K562 (cell line): ENCODE measurements around the gene ENO2. TPM values are rescaled to one million over a fixed set of nuclear protein-coding genes. Genes with fewer than 3 reads are reported as not detected.

Experiments used
- BCOR ChIP-seq: fragments of 450-650 bp; IDR thresholded peaks from 2 replicates; pipeline ENCODE4 v1.6.1; 2016
- CBFA2T2 ChIP-seq: fragments of 450-650 bp; conservative IDR thresholded peaks from 2 replicates; pipeline ENCODE4 v1.6.1; 2017; ENCODE audit warnings: mild to moderate bottlenecking
- CREB3 ChIP-seq: fragments of 450-650 bp; conservative IDR thresholded peaks from 2 replicates; pipeline ENCODE4 v1.6.1; 2016; ENCODE audit warnings: missing genetic modification characterization, low read depth, mild to moderate bottlenecking, missing compliant biosample characterization, moderate library complexity
- ELF2 ChIP-seq: fragments of 250-450 bp; sonication (Bioruptor Pico); IDR thresholded peaks from 2 replicates; pipeline ENCODE4 v1.5.0; 2021; ENCODE audit warnings: mild to moderate bottlenecking
- EP300 ChIP-seq: IDR thresholded peaks from 2 replicates; pipeline ENCODE4 v1.6.1; 2012; ENCODE audit warnings: low read length, improper control_type of control experiment
- GTF2F1 ChIP-seq: IDR thresholded peaks from 2 replicates; pipeline ENCODE4 v1.6.1; 2011; ENCODE audit warnings: low read depth, low read length, improper control_type of control experiment
- KLF16 ChIP-seq: IDR thresholded peaks from 2 replicates; pipeline ENCODE4 v1.6.1; 2016; ENCODE audit warnings: antibody characterized with exemption
- LEF1 ChIP-seq: fragments of 450-650 bp; IDR thresholded peaks from 2 replicates; pipeline ENCODE4 v1.6.1; 2016; ENCODE audit warnings: mild to moderate bottlenecking
- MYNN ChIP-seq, 2 experiments: sonication (generic); formaldehyde crosslinking in 1 of 2; IDR thresholded peaks; 2 replicates each; pipeline versions ENCODE4 v1.5.0 to v1.6.1; 2016 to 2020; ENCODE audit warnings: antibody characterized with exemption in 1 of 2, missing genetic modification reagents in 1 of 2
- NCOR1 ChIP-seq: fragments of 450-650 bp; IDR thresholded peaks from 2 replicates; pipeline ENCODE4 v1.6.1; 2016; ENCODE audit warnings: mild to moderate bottlenecking, moderate library complexity
- NFATC3 ChIP-seq: fragments of 450-650 bp; IDR thresholded peaks from 2 replicates; pipeline ENCODE4 v1.6.1; 2017; ENCODE audit warnings: mild to moderate bottlenecking
- PHB2 ChIP-seq: fragments of 450-650 bp; IDR thresholded peaks from 2 replicates; pipeline ENCODE4 v1.6.1; 2017; ENCODE audit warnings: low read depth
- PML ChIP-seq: IDR thresholded peaks from 2 replicates; pipeline ENCODE4 v1.6.1; 2012; ENCODE audit warnings: low read length, inconsistent platforms
- RAD21 ChIP-seq, 2 experiments: fragments of 250-450 bp in 1 of 2; fragments of 450-650 bp in 1 of 2; sonication (Bioruptor Pico) in 1 of 2; formaldehyde crosslinking in 1 of 2; IDR thresholded peaks in 1 of 2; conservative IDR thresholded peaks in 1 of 2; 2 replicates each; pipeline versions ENCODE4 v1.4.0 to v1.8.0; 2020 to 2022; ENCODE audit warnings: mild to moderate bottlenecking in 2 of 2, moderate library complexity in 1 of 2
- SMAD2 ChIP-seq: fragments of 150-350 bp; IDR thresholded peaks from 2 replicates; pipeline ENCODE4 v1.6.1; 2014; ENCODE audit warnings: low read depth, mild to moderate bottlenecking, low read length
- THAP7 ChIP-seq: fragments of 250-450 bp; sonication (Bioruptor Pico); IDR thresholded peaks from 2 replicates; pipeline ENCODE4 v1.5.0; 2021
- USF1 ChIP-seq: sonication (generic); formaldehyde crosslinking; IDR thresholded peaks from 2 replicates; pipeline ENCODE4 v1.9.0; 2022; ENCODE audit warnings: mild to moderate bottlenecking, missing genetic modification reagents
- XRCC4 ChIP-seq: IDR thresholded peaks from one replicate; pipeline ENCODE4 v1.6.1; 2011; ENCODE audit not compliant: insufficient read depth, insufficient read length; ENCODE audit errors: extremely low read depth
- ZMIZ1 ChIP-seq, 2 experiments: fragments of 150-350 bp in 1 of 2; IDR thresholded peaks; 2 replicates each; pipeline ENCODE4 v1.6.1; 2012 to 2016; ENCODE audit warnings: low read depth in 2 of 2, low read length in 2 of 2, mild to moderate bottlenecking in 1 of 2, moderate library complexity in 1 of 2
- ZNF133 ChIP-seq: fragments of 250-450 bp; sonication (Bioruptor Pico); IDR thresholded peaks from 2 replicates; pipeline ENCODE4 v1.4.0; 2020; ENCODE audit warnings: mild to moderate bottlenecking
- ZNF263 ChIP-seq: sonication (generic); formaldehyde crosslinking; IDR thresholded peaks from 2 replicates; pipeline ENCODE4 v1.8.0; 2022; ENCODE audit warnings: mild to moderate bottlenecking, missing genetic modification reagents, borderline replicate concordance
- ZNF512 ChIP-seq: IDR thresholded peaks from 2 replicates; pipeline ENCODE4 v1.6.1; 2016; ENCODE audit warnings: missing genetic modification characterization, missing compliant biosample characterization
- polyA plus RNA-seq, 8 experiments: library from polyadenylated mRNA; depleted of rRNA in 4 of 8; stranded (reverse) in 5 of 8; unstranded in 3 of 8; fragments of >200 nt; fragmentation: Nextera tagmentation in 2 of 8; fragmentation: Illumina TruSeq in 1 of 8; extraction: Ambion mirVana in 2 of 8; extraction: Trizol in 1 of 8; gene quantifications; 2 replicates each; pipeline versions ENCODE4 v1.2.1 to v1.2.3, GENCODE V29; 2011 to 2014; ENCODE audit warnings: inconsistent platforms in 1 of 8, missing spikeins in 1 of 8
- total RNA-seq, 7 experiments: library from RNA; depleted of rRNA in 6 of 7; stranded (reverse); fragments of >200 nt in 6 of 7; fragmentation: Illumina TruSeq in 2 of 7; extraction: Trizol in 2 of 7; gene quantifications; 2 replicates each; pipeline versions ENCODE4 v1.2.1 to v1.2.3, GENCODE V29; 2011 to 2021; ENCODE audit warnings: low replicate concordance in 1 of 7

ENO2 gene
- total and polyA plus RNA-seq, 9 of the 15 experiments (the other 6 are each of a cell fraction or from before 2014, with no cell fraction given) = 10.9 to 43.3 (median 21.0) TPM

- TF ChIP-seq ZNF512 (tag) = no peak
- no peak for TF ChIP-seq XRCC4
- no peak for TF ChIP-seq GTF2F1
- peak; percentile 91 for TF ChIP-seq EP300
- no peak for TF ChIP-seq RAD21 (CRISPR knock-in tag; conservative IDR thresholded peaks at IDR 0.05 in 1 of 2, IDR thresholded peaks at IDR 0.05 in 1 of 2)
- TF ChIP-seq USF1 (CRISPR knock-in tag) = no peak
- TF ChIP-seq ELF2 (CRISPR knock-in tag) = no peak
- TF ChIP-seq KLF16 = peak; percentile 75; the same call in 1 of the 2 replicates
- TF ChIP-seq ZMIZ1 (IDR thresholded peaks at IDR 0.05; ENCODE audit: low read depth in 2 of 2, low read length in 2 of 2) = 0 out of 4 replicates have a peak, but pooled peaks of 1 of the 2 experiments have one; percentile 51
- TF ChIP-seq NFATC3 = no peak
- no peak for TF ChIP-seq ZNF133
- 0 out of 2 replicates have a peak, but pooled peaks have one; percentile 30 for TF ChIP-seq LEF1
- TF ChIP-seq BCOR = 0 out of 2 replicates have a peak, but pooled peaks have one; percentile 16
- 0 out of 2 replicates have a peak, but pooled peaks have one; percentile 20 for TF ChIP-seq CREB3
- no peak for TF ChIP-seq SMAD2
- peak; percentile 80; the same call in 1 of the 2 replicates for TF ChIP-seq MYNN (IDR thresholded peaks at IDR 0.05)
- no peak for TF ChIP-seq MYNN (CRISPR knock-in tag; IDR thresholded peaks at IDR 0.05)
- no peak for TF ChIP-seq PHB2
- peak; percentile 81 for TF ChIP-seq NCOR1
- peak; percentile 83 for TF ChIP-seq PML
- TF ChIP-seq THAP7 (CRISPR knock-in tag) = no peak
- TF ChIP-seq CBFA2T2 = peak; percentile 89
- 0 out of 2 replicates have a peak, but pooled peaks have one; percentile 41 for TF ChIP-seq ZNF263 (CRISPR knock-in tag)
Measured at GRCh38 chr12:6964605-6965025, 50.2 kb downstream of the ENO2 start (continued).
